DND-41 (cell line): ENCODE measurements around the gene SLC25A45.

Source experiments
- EZH2 ChIP-seq: IDR thresholded peaks from 3 replicates; pipeline ENCODE4 v1.6.1; 2012; ENCODE audit warnings: borderline replicate concordance, low read depth, mild to moderate bottlenecking, moderate library complexity, low read length, inconsistent platforms; ENCODE audit not compliant: severe bottlenecking
- TF ChIP-seq, protein P1 (sequence below): IDR thresholded peaks from 2 replicates; pipeline ENCODE4 v1.5.1; 2012; ENCODE audit warnings: borderline replicate concordance, low read length, moderate library complexity, mild to moderate bottlenecking; ENCODE audit not compliant: poor library complexity, severe bottlenecking; ENCODE audit errors: extremely low read depth

DNA sequence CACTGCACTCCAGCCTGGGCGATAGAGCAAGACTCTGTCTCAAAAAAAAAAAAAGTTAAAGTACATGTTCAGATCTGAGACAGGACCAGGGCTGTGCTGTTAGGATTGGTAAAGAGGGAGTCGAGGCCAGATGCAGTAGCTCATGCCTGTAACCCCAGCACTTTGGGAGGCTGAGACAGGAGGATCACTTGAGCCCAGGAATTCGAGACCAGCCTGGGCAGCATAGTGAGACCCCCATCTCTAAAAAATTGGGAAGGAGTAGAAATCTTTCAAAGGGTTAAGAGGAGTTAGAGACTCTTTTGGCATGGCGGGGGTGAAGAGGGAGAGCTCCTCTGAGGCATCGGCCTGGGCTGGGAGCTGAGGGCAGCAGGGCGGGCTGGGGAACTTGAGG lies 11.8 kb downstream of the SLC25A45 start:
- TF ChIP-seq, protein P1, sequence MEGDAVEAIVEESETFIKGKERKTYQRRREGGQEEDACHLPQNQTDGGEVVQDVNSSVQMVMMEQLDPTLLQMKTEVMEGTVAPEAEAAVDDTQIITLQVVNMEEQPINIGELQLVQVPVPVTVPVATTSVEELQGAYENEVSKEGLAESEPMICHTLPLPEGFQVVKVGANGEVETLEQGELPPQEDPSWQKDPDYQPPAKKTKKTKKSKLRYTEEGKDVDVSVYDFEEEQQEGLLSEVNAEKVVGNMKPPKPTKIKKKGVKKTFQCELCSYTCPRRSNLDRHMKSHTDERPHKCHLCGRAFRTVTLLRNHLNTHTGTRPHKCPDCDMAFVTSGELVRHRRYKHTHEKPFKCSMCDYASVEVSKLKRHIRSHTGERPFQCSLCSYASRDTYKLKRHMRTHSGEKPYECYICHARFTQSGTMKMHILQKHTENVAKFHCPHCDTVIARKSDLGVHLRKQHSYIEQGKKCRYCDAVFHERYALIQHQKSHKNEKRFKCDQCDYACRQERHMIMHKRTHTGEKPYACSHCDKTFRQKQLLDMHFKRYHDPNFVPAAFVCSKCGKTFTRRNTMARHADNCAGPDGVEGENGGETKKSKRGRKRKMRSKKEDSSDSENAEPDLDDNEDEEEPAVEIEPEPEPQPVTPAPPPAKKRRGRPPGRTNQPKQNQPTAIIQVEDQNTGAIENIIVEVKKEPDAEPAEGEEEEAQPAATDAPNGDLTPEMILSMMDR = no peak
- no peak for TF ChIP-seq EZH2
